Endothelial cell of umbilical vein (primary cell): ENCODE data around the gene PRPF8.

Source experiments
- CTCF ChIP-seq, 2 donors: IDR thresholded peaks; 1 replicate in 1 of 2; 2 replicates in 1 of 2; pipeline ENCODE4 v1.5.1; 2011; ENCODE audit warnings: low read length in 2 of 2, mild to moderate bottlenecking in 2 of 2, moderate library complexity in 2 of 2, control low read depth in 1 of 2, inconsistent platforms in 1 of 2, low read depth in 1 of 2; ENCODE audit not compliant: insufficient read depth in 1 of 2; ENCODE audit errors: extremely low read depth in 1 of 2
- EZH2 ChIP-seq: IDR thresholded peaks from 2 replicates; pipeline ENCODE4 v1.6.1; 2012; ENCODE audit warnings: borderline replicate concordance, low read depth, mild to moderate bottlenecking, moderate library complexity, low read length, inconsistent platforms; ENCODE audit not compliant: severe bottlenecking
- FOS ChIP-seq: IDR thresholded peaks from 2 replicates; pipeline ENCODE4 v1.6.1; 2011; ENCODE audit warnings: mild to moderate bottlenecking, low read length, moderate library complexity, borderline replicate concordance; ENCODE audit not compliant: insufficient read depth
- JUN ChIP-seq: IDR thresholded peaks from 2 replicates; pipeline ENCODE4 v1.6.1; 2011; ENCODE audit warnings: borderline replicate concordance, low read depth; ENCODE audit not compliant: insufficient read length, insufficient read depth
- MAX ChIP-seq: IDR thresholded peaks from 2 replicates; pipeline ENCODE4 v1.6.1; 2011; ENCODE audit not compliant: insufficient read depth, insufficient read length
- MYC ChIP-seq: IDR thresholded peaks from one replicate; pipeline ENCODE4 v1.6.1; 2011; ENCODE audit warnings: mild to moderate bottlenecking, low read depth, low read length
- POLR2A ChIP-seq: IDR thresholded peaks from 2 replicates; pipeline ENCODE4 v1.6.1; 2012; ENCODE audit warnings: low read depth, mild to moderate bottlenecking, control low read depth, low read length
- POLR2AphosphoS5 ChIP-seq: IDR thresholded peaks from 2 replicates; pipeline ENCODE4 v1.6.1; 2012; ENCODE audit warnings: low read depth, mild to moderate bottlenecking, control low read depth, low read length, moderate library complexity; ENCODE audit not compliant: insufficient read depth

GRCh38 chr17:1658100-1658499 lies 26.6 kb downstream of the PRPF8 start:
- TF ChIP-seq CTCF (IDR thresholded peaks at IDR 0.05; ENCODE audit: extremely low read depth in 1 of 2, insufficient read depth in 1 of 2, low read depth in 1 of 2, low read length in 2 of 2): no peak
- TF ChIP-seq MAX: no peak
- TF ChIP-seq POLR2A: no peak
- TF ChIP-seq POLR2AphosphoS5: no peak
- no peak for TF ChIP-seq EZH2
- TF ChIP-seq JUN: no peak
- no peak for TF ChIP-seq MYC
- TF ChIP-seq FOS: no peak
